Thoracic aorta (tissue), 2 donors: ENCODE data around the gene CNTN1. TPM values are rescaled to one million over a fixed set of nuclear protein-coding genes. Genes with fewer than 3 reads are reported as not detected.

Experiments used
- ATAC-seq: fragments of 150-250 bp; one replicate; pipeline ENCODE4 v1.8.0; 2017; ENCODE audit warnings: low read depth; ENCODE audit not compliant: insufficient number of reproducible peaks, low FRiP score
- DNase-seq: peaks from one replicate; pipeline ENCODE4 v3.0.0-alpha.2; 2020; ENCODE audit warnings: low spot score
- H3K27ac ChIP-seq, 2 donors: fragments of 200-600 bp; sonication (generic); 1 replicate in 1 of 2; 2 replicates in 1 of 2; pipeline ENCODE4 v1.5.1; 2016; ENCODE audit warnings: mild to moderate bottlenecking in 2 of 2, moderate library complexity in 2 of 2
- H3K27me3 ChIP-seq: fragments of 200-600 bp; sonication (generic); replicated peaks from 2 replicates; pipeline ENCODE4 v1.6.0; 2016; ENCODE audit warnings: mild to moderate bottlenecking; ENCODE audit not compliant: insufficient read depth
- H3K36me3 ChIP-seq: fragments of 200-600 bp; sonication (generic); one replicate; pipeline ENCODE4 v1.5.1; 2016
- H3K4me1 ChIP-seq, 2 donors: fragments of 200-600 bp; sonication (generic); 1 replicate in 1 of 2; 2 replicates in 1 of 2; pipeline versions ENCODE4 v1.5.1 to v1.6.0; 2016; ENCODE audit warnings: low read depth in 2 of 2, mild to moderate bottlenecking in 1 of 2; ENCODE audit not compliant: control insufficient read depth in 1 of 2
- H3K4me3 ChIP-seq: fragments of 200-600 bp; sonication (generic); 2 replicates; pipeline ENCODE4 v1.5.1; 2016; ENCODE audit warnings: mild to moderate bottlenecking
- H3K9me3 ChIP-seq: fragments of 200-600 bp; sonication (generic); 2 replicates; pipeline ENCODE4 v1.5.1; 2016
- total RNA-seq, 2 donors: library from RNA; depleted of rRNA; stranded (reverse); fragments of >200 nt; gene quantifications; one replicate each; pipeline versions ENCODE4 v1.1.0 to v1.2.3, GENCODE V29; 2016
- TF ChIP-seq, protein P1 (sequence below): fragments of 200-600 bp; sonication (generic); IDR thresholded peaks from one replicate; pipeline ENCODE4 v1.5.1; 2019; ENCODE audit warnings: antibody characterized with exemption

CNTN1 gene
- total RNA-seq, 2 donors from 2014 or later: 16.1 to 42.8 TPM

DNA sequence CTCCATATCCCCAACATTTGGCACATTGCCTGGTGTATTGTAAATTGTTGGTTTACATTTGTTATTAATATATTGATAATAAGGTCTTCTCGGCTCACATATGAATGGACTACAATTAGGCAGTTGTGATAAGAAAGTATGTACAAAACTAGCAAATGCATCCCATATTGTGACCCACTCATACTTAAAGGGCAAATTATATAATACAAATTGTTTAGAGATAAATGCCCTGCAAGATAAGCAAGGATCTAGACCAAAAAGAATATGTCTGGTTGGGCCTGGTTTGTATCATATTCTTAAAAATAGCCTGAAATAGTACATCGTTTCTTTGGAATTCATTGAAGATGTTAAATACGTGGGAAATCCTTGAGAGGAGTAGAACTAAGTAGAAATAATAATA is 151.3 kb downstream of the CNTN1 start:
- no peaks in the 10 kb centered on the region for H3K9me3 ChIP-seq
- ATAC-seq: no peak

DNA sequence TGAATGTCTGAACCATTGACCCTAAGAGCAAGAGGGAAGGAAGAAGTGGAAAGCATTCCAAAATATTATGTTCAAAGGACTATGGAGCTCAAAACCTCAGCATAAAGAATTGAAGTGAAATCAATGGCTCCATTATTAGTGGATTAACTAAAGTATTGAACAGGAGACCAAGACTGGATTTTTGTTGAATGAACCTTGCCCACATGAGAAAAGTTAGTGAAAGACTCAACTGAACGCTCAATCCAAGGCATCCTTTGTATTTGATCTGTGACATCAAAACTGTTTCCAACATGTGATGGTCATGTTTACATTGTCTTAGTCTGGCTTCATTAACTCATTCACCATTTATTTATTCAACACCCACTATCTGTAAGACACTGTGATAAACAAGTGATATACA is 161.0 kb downstream of the CNTN1 start:
- Histone ChIP-seq H3K27ac (no peak overlapping the region), H3K4me3 (no peak overlapping the region), H3K36me3 (no peaks in the 10 kb centered on the region), H3K27me3 (no peaks in the 10 kb centered on the region), H3K9me3 (no peaks in the 10 kb centered on the region), H3K4me1 (no peaks in the 10 kb centered on the region)
- ATAC-seq (no peak), DNase-seq (no peak)
- TF ChIP-seq, protein P1, sequence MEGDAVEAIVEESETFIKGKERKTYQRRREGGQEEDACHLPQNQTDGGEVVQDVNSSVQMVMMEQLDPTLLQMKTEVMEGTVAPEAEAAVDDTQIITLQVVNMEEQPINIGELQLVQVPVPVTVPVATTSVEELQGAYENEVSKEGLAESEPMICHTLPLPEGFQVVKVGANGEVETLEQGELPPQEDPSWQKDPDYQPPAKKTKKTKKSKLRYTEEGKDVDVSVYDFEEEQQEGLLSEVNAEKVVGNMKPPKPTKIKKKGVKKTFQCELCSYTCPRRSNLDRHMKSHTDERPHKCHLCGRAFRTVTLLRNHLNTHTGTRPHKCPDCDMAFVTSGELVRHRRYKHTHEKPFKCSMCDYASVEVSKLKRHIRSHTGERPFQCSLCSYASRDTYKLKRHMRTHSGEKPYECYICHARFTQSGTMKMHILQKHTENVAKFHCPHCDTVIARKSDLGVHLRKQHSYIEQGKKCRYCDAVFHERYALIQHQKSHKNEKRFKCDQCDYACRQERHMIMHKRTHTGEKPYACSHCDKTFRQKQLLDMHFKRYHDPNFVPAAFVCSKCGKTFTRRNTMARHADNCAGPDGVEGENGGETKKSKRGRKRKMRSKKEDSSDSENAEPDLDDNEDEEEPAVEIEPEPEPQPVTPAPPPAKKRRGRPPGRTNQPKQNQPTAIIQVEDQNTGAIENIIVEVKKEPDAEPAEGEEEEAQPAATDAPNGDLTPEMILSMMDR: no peak

More for the DNA sequence above, 151.3 kb downstream of the CNTN1 start:
- TF ChIP-seq, protein P1: no peak
- no peaks in the 10 kb centered on the region for H3K4me1 ChIP-seq
- no peak overlapping the region for H3K4me3 ChIP-seq
- no peaks in the 10 kb centered on the region for H3K27me3 ChIP-seq
- H3K27ac ChIP-seq: no peak overlapping the region
- no peak for DNase-seq
- H3K36me3 ChIP-seq: no peaks in the 10 kb centered on the region

DNA sequence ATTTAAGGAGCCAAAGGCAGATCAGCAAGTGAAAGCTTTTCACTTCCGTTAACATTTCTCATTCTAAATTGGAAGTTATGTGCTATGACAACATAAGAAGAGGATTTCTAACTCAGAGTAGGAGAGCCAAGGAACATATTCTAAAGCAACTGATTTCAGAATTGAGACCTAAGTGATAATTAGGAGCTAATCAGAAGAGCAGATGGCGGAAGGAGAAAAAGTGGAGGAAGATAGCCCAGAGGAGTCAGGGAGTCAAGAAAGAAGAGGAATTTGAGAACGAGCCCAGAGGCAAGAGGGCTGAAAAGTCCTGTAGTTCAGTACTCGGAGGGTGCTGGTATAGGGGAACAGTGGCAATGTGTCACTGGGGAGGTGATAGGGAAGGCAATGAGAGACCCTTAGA is 162.4 kb downstream of the CNTN1 start:
- TF ChIP-seq, protein P1: no peak
- no peak overlapping the region for H3K4me3 ChIP-seq
- H3K4me1 ChIP-seq: no peaks in the 10 kb centered on the region
- H3K36me3 ChIP-seq: no peaks in the 10 kb centered on the region
- no peak for DNase-seq
- H3K27ac ChIP-seq: no peak overlapping the region
- no peaks in the 10 kb centered on the region for H3K27me3 ChIP-seq
- ATAC-seq: no peak
- no peaks in the 10 kb centered on the region for H3K9me3 ChIP-seq

DNA sequence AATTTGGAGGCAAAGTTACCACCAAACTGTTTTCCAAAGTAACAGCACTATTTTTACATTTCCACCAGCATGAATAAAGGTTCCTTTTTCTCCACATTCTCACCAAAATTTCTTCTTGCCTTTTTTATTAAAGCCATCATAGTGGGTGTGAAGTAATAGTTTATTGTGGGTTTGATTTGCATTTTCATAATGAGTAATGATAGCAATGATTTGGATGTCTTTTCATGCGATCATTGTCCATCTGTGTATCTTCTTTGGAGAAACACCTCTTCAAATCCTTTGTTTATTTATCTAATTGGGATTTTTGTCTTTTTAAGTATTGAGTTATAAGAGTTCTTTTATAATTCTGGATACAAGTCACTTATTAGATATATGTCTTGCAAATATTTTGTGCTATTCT is 172.7 kb downstream of the CNTN1 start:
- H3K9me3 ChIP-seq: no peaks in the 10 kb centered on the region
- TF ChIP-seq, protein P1: no peak
- DNase-seq (no peak), ATAC-seq (no peak)
- no peaks in the 10 kb centered on the region for H3K27me3 ChIP-seq
- no peaks in the 10 kb centered on the region for H3K4me1 ChIP-seq
- no peak overlapping the region for H3K27ac ChIP-seq
- no peak overlapping the region for H3K4me3 ChIP-seq
- H3K36me3 ChIP-seq: no peaks in the 10 kb centered on the region

DNA sequence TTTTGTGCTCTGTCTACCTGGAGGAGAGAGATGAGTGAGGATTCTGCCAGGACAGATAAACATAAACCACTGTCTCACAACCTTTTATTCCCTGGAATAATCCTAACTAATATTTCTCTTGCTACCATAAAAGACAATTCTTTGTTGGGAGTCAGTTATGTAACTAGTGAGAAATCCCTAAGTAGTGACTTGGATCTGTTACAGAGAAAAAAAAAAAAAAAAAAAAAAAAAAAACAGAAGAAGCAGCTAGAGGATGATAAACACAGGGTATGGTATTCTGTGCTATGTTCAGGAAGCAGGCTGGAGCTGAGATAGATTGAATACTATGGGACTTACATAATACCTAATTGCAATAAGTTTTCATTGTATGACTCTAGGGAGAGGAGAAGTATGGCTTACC is 178.7 kb downstream of the CNTN1 start:
- DNase-seq: no peak
- ATAC-seq: no peak
- Histone ChIP-seq H3K36me3 (no peaks in the 10 kb centered on the region), H3K27ac (no peak overlapping the region), H3K4me3 (no peak overlapping the region), H3K4me1 (no peaks in the 10 kb centered on the region), H3K27me3 (no peaks in the 10 kb centered on the region), H3K9me3 (no peaks in the 10 kb centered on the region)
- TF ChIP-seq, protein P1: no peak
